Epithelial cell of proximal tubule (primary cell): ENCODE data around the gene P4HA3. TPM values are rescaled to one million over a fixed set of nuclear protein-coding genes. Genes with fewer than 3 reads are reported as not detected.

Experiments used
- total RNA-seq: library from RNA; depleted of rRNA; stranded (reverse); fragments of >200 nt; gene quantifications from 2 replicates; pipeline ENCODE4 v1.2.3, GENCODE V29; 2015

Gene P4HA3
- total RNA-seq, 1 donor from 2014 or later: 0.81 TPM

Other genes with a start within 250 kb of the P4HA3 start
- 15.1 and 24.6 TPM in 2 replicates for gene C2CD3, start 140.6 kb downstream of the P4HA3 start, total RNA-seq
- gene PPME1, start 140.4 kb downstream of the P4HA3 start, total RNA-seq: 46.8 and 79.5 TPM in 2 replicates
- gene PGM2L1, start 86.8 kb upstream of the P4HA3 start, total RNA-seq: 10.0 and 10.3 TPM in 2 replicates
- 0.98 and 4.9 TPM in 2 replicates for gene KCNE3, start 155.9 kb upstream of the P4HA3 start, total RNA-seq
- gene LIPT2, start 182.1 kb upstream of the P4HA3 start, total RNA-seq: 7.1 and 8.8 TPM in 2 replicates